ENCODE measurements around the gene SAMD9L. TPM values are rescaled to one million over a fixed set of nuclear protein-coding genes. Genes with fewer than 3 reads are reported as not detected.

The SAMD9L gene
- total and polyA plus RNA-seq, 4 donors: 2.2 to 5.2 (median 3.8) TPM

DNA sequence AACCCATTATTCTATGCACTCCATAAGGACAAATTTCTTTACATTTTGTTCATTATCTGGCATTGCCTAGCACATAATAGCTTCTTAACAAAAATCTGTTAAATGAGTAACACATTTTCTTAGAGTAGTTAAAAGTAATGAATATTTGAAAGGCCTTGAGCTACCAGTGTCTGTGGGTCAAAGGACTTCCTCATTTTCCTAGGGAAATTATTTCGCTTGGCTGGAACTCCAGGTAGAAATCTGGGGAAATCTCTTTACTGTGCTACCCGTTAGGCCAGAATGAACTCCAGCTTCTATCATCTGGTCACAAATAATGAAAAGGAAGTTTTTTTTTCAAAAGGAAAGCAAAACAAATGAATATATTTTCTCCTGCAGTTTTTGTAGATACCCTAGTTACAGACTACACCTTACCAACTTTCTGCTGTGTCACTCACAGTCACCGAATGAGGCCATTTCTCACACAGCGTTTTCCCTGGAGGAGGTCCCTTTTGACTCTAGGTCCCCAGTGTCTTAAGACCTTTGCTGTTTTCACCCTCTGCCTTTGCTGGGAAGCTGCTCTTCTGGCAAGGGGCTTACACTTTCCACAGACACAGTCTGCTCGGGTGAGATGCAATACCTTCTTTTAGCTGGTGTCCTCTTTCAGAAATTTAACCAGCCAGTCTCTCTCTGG is 1.6 kb downstream of the SAMD9L start:
- H3K4me3 ChIP-seq (ENCODE audit: low read depth in 1 of 3, low read length in 3 of 3): peak overlapping the region in 2 of 3 donors; percentile 36 to 57
- H3K4me1 ChIP-seq (ENCODE audit: control insufficient read depth in 4 of 4, insufficient read depth in 4 of 4, low read length in 3 of 4): peaks cover 0 to 2% (median 0%) of the 10 kb centered on the region in 4 donors
- no peaks in the 10 kb centered on the region for H3K27me3 ChIP-seq (ENCODE audit: control insufficient read depth in 4 of 4, insufficient read depth in 4 of 4, low read length in 3 of 4)
- H3K9ac ChIP-seq (ENCODE audit: low read depth in 1 of 2, low read length in 2 of 2): peak overlapping the region in 1 of 2 donors; percentile 13
- H3K27ac ChIP-seq (ENCODE audit: low read depth in 1 of 2, low read length in 2 of 2): no peak overlapping the region
- DNase-seq (ENCODE audit: low spot score): no peak
- H3K9me3 ChIP-seq (ENCODE audit: control insufficient read depth in 4 of 4, low read length in 3 of 4): no peaks in the 10 kb centered on the region
- 66% methylated on average over 5 of the region's 5 CpGs for WGBS
- TF ChIP-seq RAD21 (IDR thresholded peaks at IDR 0.05) (no peak), JUND (IDR thresholded peaks at IDR 0.05) (no peak), RXRA (IDR thresholded peaks at IDR 0.05) (no peak), SP1 (IDR thresholded peaks at IDR 0.05) (no peak), HNF4G (IDR thresholded peaks at IDR 0.05) (no peak)
- TF ChIP-seq, protein P1, sequence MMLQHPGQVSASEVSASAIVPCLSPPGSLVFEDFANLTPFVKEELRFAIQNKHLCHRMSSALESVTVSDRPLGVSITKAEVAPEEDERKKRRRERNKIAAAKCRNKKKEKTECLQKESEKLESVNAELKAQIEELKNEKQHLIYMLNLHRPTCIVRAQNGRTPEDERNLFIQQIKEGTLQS (IDR thresholded peaks at IDR 0.05): no peak
- peaks cover 0 to 17% (median 10%) of the 10 kb centered on the region in 4 donors for H3K36me3 ChIP-seq (ENCODE audit: control insufficient read depth in 4 of 4, insufficient read depth in 3 of 4, low read depth in 1 of 4, low read length in 3 of 4)

GRCh38 chr7:93146036-93146435 is 2.1 kb downstream of the SAMD9L start:
- H3K27me3 ChIP-seq (ENCODE audit: control insufficient read depth in 4 of 4, insufficient read depth in 4 of 4, low read length in 3 of 4): no peaks in the 10 kb centered on the region
- H3K4me1 ChIP-seq (ENCODE audit: control insufficient read depth in 4 of 4, insufficient read depth in 4 of 4, low read length in 3 of 4): peaks cover 0 to 2% (median 0%) of the 10 kb centered on the region in 4 donors
- 57% methylated on average over 1 of the region's 1 CpG for WGBS
- no peak overlapping the region for H3K27ac ChIP-seq (ENCODE audit: low read depth in 1 of 2, low read length in 2 of 2)
- DNase-seq (ENCODE audit: low spot score): no peak
- H3K36me3 ChIP-seq (ENCODE audit: control insufficient read depth in 4 of 4, insufficient read depth in 3 of 4, low read depth in 1 of 4, low read length in 3 of 4): peaks cover 0 to 22% (median 10%) of the 10 kb centered on the region in 4 donors
- H3K9me3 ChIP-seq (ENCODE audit: control insufficient read depth in 4 of 4, low read length in 3 of 4): no peaks in the 10 kb centered on the region
- H3K4me3 ChIP-seq (ENCODE audit: low read depth in 1 of 3, low read length in 3 of 3): no peak overlapping the region
- TF ChIP-seq HNF4A (conservative IDR thresholded peaks at IDR 0.05) (no peak), RXRA (IDR thresholded peaks at IDR 0.05) (no peak), TAF1 (conservative IDR thresholded peaks at IDR 0.05) (no peak)
- H3K9ac ChIP-seq (ENCODE audit: low read depth in 1 of 2, low read length in 2 of 2): no peak overlapping the region

GRCh38 chr7:93145354-93145753 is 2.8 kb downstream of the SAMD9L start:
- Histone ChIP-seq H3K36me3 (ENCODE audit: control insufficient read depth in 4 of 4, insufficient read depth in 3 of 4, low read depth in 1 of 4, low read length in 3 of 4) (peaks cover 0 to 25% (median 10%) of the 10 kb centered on the region in 4 donors), H3K27ac (ENCODE audit: low read depth in 1 of 2, low read length in 2 of 2) (no peak overlapping the region), H3K9me3 (ENCODE audit: control insufficient read depth in 4 of 4, low read length in 3 of 4) (no peaks in the 10 kb centered on the region), H3K4me1 (ENCODE audit: control insufficient read depth in 4 of 4, insufficient read depth in 4 of 4, low read length in 3 of 4) (peaks cover 0 to 2% (median 0%) of the 10 kb centered on the region in 4 donors), H3K27me3 (ENCODE audit: control insufficient read depth in 4 of 4, insufficient read depth in 4 of 4, low read length in 3 of 4) (no peaks in the 10 kb centered on the region), H3K9ac (ENCODE audit: low read depth in 1 of 2, low read length in 2 of 2) (no peak overlapping the region), H3K4me3 (ENCODE audit: low read depth in 1 of 3, low read length in 3 of 3) (no peak overlapping the region)
- 70% methylated on average over 3 of the region's 3 CpGs for WGBS
- no peak for DNase-seq (ENCODE audit: low spot score)
- no peak for TF ChIP-seq GABPA (IDR thresholded peaks at IDR 0.05 in 1 of 2, conservative IDR thresholded peaks at IDR 0.05 in 1 of 2)
- TF ChIP-seq, protein P2, sequence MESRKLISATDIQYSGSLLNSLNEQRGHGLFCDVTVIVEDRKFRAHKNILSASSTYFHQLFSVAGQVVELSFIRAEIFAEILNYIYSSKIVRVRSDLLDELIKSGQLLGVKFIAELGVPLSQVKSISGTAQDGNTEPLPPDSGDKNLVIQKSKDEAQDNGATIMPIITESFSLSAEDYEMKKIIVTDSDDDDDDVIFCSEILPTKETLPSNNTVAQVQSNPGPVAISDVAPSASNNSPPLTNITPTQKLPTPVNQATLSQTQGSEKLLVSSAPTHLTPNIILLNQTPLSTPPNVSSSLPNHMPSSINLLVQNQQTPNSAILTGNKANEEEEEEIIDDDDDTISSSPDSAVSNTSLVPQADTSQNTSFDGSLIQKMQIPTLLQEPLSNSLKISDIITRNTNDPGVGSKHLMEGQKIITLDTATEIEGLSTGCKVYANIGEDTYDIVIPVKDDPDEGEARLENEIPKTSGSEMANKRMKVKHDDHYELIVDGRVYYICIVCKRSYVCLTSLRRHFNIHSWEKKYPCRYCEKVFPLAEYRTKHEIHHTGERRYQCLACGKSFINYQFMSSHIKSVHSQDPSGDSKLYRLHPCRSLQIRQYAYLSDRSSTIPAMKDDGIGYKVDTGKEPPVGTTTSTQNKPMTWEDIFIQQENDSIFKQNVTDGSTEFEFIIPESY (IDR thresholded peaks at IDR 0.05): no peak
- TF ChIP-seq TAF1 (conservative IDR thresholded peaks at IDR 0.05): no peak
- no peak for TF ChIP-seq CTCF (IDR thresholded peaks at IDR 0.05; ENCODE audit: low read depth, low read length, missing input control)
- no peak for TF ChIP-seq FOXA1 (IDR thresholded peaks at IDR 0.05)
- no peak for TF ChIP-seq HNF4G (IDR thresholded peaks at IDR 0.05)
- TF ChIP-seq FOXA2 (IDR thresholded peaks at IDR 0.05): no peak
- TF ChIP-seq, protein P3, sequence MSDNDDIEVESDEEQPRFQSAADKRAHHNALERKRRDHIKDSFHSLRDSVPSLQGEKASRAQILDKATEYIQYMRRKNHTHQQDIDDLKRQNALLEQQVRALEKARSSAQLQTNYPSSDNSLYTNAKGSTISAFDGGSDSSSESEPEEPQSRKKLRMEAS (IDR thresholded peaks at IDR 0.05): no peak
- no peak for TF ChIP-seq SP1 (IDR thresholded peaks at IDR 0.05)
- TF ChIP-seq, protein P4, sequence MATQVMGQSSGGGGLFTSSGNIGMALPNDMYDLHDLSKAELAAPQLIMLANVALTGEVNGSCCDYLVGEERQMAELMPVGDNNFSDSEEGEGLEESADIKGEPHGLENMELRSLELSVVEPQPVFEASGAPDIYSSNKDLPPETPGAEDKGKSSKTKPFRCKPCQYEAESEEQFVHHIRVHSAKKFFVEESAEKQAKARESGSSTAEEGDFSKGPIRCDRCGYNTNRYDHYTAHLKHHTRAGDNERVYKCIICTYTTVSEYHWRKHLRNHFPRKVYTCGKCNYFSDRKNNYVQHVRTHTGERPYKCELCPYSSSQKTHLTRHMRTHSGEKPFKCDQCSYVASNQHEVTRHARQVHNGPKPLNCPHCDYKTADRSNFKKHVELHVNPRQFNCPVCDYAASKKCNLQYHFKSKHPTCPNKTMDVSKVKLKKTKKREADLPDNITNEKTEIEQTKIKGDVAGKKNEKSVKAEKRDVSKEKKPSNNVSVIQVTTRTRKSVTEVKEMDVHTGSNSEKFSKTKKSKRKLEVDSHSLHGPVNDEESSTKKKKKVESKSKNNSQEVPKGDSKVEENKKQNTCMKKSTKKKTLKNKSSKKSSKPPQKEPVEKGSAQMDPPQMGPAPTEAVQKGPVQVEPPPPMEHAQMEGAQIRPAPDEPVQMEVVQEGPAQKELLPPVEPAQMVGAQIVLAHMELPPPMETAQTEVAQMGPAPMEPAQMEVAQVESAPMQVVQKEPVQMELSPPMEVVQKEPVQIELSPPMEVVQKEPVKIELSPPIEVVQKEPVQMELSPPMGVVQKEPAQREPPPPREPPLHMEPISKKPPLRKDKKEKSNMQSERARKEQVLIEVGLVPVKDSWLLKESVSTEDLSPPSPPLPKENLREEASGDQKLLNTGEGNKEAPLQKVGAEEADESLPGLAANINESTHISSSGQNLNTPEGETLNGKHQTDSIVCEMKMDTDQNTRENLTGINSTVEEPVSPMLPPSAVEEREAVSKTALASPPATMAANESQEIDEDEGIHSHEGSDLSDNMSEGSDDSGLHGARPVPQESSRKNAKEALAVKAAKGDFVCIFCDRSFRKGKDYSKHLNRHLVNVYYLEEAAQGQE (IDR thresholded peaks at IDR 0.05): no peak
- no peak for TF ChIP-seq RAD21 (IDR thresholded peaks at IDR 0.05)
- TF ChIP-seq YY1 (IDR thresholded peaks at IDR 0.05): no peak
- TF ChIP-seq RXRA (IDR thresholded peaks at IDR 0.05): no peak
- TF ChIP-seq JUND (IDR thresholded peaks at IDR 0.05): no peak
- TF ChIP-seq EGR1 (IDR thresholded peaks at IDR 0.05; ENCODE audit: low read depth in 2 of 2): no peak
